GM12875 (cell line): ENCODE data around the gene SYT17.
A peak's percentile ranks its signal among the peaks of the same experiment; 100 is the strongest.

ENCODE experiments used
- H3K4me3 ChIP-seq: one replicate; pipeline ENCODE4 v1.5.1; 2011; ENCODE audit warnings: low read depth, low read length, control low read depth
- CTCF ChIP-seq: IDR thresholded peaks from 2 replicates; pipeline ENCODE4 v1.5.1; 2011; ENCODE audit warnings: low read depth, mild to moderate bottlenecking, control low read depth, inconsistent platforms, low read length, moderate library complexity, borderline replicate concordance; ENCODE audit not compliant: insufficient read depth

SYT17 gene, protein sequence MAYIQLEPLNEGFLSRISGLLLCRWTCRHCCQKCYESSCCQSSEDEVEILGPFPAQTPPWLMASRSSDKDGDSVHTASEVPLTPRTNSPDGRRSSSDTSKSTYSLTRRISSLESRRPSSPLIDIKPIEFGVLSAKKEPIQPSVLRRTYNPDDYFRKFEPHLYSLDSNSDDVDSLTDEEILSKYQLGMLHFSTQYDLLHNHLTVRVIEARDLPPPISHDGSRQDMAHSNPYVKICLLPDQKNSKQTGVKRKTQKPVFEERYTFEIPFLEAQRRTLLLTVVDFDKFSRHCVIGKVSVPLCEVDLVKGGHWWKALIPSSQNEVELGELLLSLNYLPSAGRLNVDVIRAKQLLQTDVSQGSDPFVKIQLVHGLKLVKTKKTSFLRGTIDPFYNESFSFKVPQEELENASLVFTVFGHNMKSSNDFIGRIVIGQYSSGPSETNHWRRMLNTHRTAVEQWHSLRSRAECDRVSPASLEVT

DNA sequence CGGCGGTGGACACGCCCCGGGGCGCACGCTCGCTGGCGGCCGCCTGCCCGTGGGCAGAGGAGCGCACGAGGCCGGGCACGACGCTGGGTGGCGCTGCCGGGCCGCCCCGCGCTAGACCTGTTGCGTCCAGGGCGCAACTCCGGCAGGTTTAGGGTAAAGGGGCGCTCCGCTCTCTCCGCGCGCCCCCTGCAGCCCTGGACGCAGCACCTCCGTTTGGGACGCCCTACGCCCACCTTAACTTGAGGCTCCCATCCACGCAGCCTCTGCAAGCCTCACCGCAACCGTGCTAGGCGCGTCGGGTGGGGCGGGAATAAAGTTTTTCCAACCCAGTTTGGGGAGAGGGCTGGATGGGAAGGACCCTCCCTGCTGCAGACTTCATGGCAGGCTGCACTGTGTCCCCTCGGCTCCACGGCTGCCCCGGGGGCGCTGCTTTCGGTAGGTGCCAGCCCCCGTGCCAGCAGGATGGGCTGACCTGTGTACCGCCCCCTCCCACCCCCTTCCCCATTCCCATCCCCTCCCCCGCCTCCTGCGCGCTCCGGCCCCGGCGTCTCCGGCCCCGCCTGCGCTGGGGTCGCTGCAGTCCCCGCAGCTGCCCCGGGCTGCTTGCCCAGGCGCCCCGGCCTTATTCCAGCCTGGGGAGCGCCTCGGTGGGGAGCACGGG is at the start of gene SYT17:
Gene SYT17 (plus strand): TSS at position 531 of the 661 bp plus-strand sequence. CDS start 407 bp downstream, outside the sequence.
- TF ChIP-seq CTCF, result peak; percentile 86

DNA sequence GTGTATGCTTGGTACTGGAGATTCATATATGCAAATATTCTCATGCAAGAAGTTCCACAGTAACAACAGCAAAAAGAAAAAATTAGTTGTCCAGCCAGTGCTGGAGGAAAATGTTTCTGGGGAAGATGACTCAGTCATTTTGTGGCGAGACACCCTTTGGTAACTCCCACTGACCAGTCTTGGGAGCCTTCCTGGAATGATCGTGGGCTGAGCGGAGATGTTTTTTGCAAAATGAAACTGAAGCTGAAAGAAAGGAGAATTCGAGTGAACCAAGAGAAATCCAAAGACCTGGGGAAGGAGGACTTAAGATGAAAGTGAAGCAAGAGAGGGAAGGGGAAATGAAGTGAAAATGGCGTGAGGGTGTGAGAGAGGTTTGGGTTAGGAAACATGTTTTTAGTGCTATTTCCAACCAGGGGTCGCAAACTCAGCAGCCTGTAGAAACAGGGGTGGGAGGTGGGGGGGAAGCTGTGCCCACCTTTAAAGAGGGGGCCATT is 49.1 kb upstream of the SYT17 start:
- peak overlapping the region; percentile 8 for H3K4me3 ChIP-seq
- no peak for TF ChIP-seq CTCF

More for the DNA sequence above, at the start of gene SYT17:
- H3K4me3 ChIP-seq, result no peak within 1 kb of the TSS

GRCh38 chr16:19119564-19119963 is 48.5 kb upstream of the SYT17 start:
- no peak overlapping the region for H3K4me3 ChIP-seq
- no peak for TF ChIP-seq CTCF

GRCh38 chr16:19123535-19124178 is 44.4 kb upstream of the SYT17 start:
- no peak for TF ChIP-seq CTCF
- no peak overlapping the region for H3K4me3 ChIP-seq

- H3K4me3 ChIP-seq, result no peak overlapping the region
- no peak for TF ChIP-seq CTCF
Measured at GRCh38 chr16:19126300-19126699, 41.7 kb upstream of the SYT17 start.

- TF ChIP-seq CTCF, result no peak
- no peak overlapping the region for H3K4me3 ChIP-seq
Measured at GRCh38 chr16:19127205-19127604, 40.8 kb upstream of the SYT17 start.
